GM21360 (cell line): ENCODE data around the gene TSACC.

Experiments
- ATAC-seq: cut with Tn5 transposase; IDR thresholded peaks from one replicate; pipeline ENCODE4 v1.9.1; 2021; ENCODE audit warnings: mild to moderate bottlenecking, moderate library complexity; ENCODE audit not compliant: unreplicated experiment

Gene TSACC

GRCh38 chr1:156391701-156392100 is 53.4 kb downstream of the TSACC start:
- ATAC-seq, result no peak

- no peak for ATAC-seq
Measured at GRCh38 chr1:156392452-156392853, 54.1 kb downstream of the TSACC start.

GRCh38 chr1:156393095-156393494 is 54.8 kb downstream of the TSACC start:
- ATAC-seq, result no peak

- ATAC-seq, result no peak
Measured at GRCh38 chr1:156394082-156394481, 55.8 kb downstream of the TSACC start.

GRCh38 chr1:156394835-156395461 is 56.6 kb downstream of the TSACC start:
- ATAC-seq, result no peak
